Measurements from ENCODE around the gene LYZL1.
"Not testable (repeated sequence)": the region's sequence is repeated elsewhere in the genome, so short reads cannot be mapped to it uniquely, and the experiment has no call there.

Gene LYZL1

GRCh38 chr10:29326886-29327745, 38.2 kb downstream of the LYZL1 start:
- no peak overlapping the region for H3K27ac ChIP-seq
- TF ChIP-seq CTCF (conservative IDR thresholded peaks at IDR 0.05) = no peak

GRCh38 chr10:29327746-29328102, 38.9 kb downstream of the LYZL1 start:
- H3K27ac ChIP-seq = no peak overlapping the region
- no peak for TF ChIP-seq CTCF (conservative IDR thresholded peaks at IDR 0.05)

GRCh38 chr10:29328983-29329382, 40.1 kb downstream of the LYZL1 start:
- H3K27ac ChIP-seq = no peak overlapping the region
- TF ChIP-seq CTCF (conservative IDR thresholded peaks at IDR 0.05) = no peak

- H3K27ac ChIP-seq = no peak overlapping the region
- no peak for TF ChIP-seq CTCF (conservative IDR thresholded peaks at IDR 0.05)
These were observed 40.5 kb downstream of the LYZL1 start for GRCh38 chr10:29329420-29329819.

GRCh38 chr10:29332061-29332760, 43.3 kb downstream of the LYZL1 start:
- no peak overlapping the region for H3K27ac ChIP-seq
- no peak for TF ChIP-seq CTCF (conservative IDR thresholded peaks at IDR 0.05)

GRCh38 chr10:29332761-29333148, 43.9 kb downstream of the LYZL1 start:
- no peak for TF ChIP-seq CTCF (conservative IDR thresholded peaks at IDR 0.05)
- no peak overlapping the region for H3K27ac ChIP-seq

GRCh38 chr10:29337526-29337925, 48.7 kb downstream of the LYZL1 start:
- not testable (repeated sequence) for H3K27ac ChIP-seq

GRCh38 chr10:29343607-29344038, 54.8 kb downstream of the LYZL1 start:
- H3K27ac ChIP-seq = no peak overlapping the region
- TF ChIP-seq CTCF (conservative IDR thresholded peaks at IDR 0.05) = no peak
